ENCODE data around the gene SKI. TPM values are rescaled to one million over a fixed set of nuclear protein-coding genes. Genes with fewer than 3 reads are reported as not detected.

The SKI gene
- total RNA-seq, 1 experiment from 2014 or later = 28.3 TPM

DNA sequence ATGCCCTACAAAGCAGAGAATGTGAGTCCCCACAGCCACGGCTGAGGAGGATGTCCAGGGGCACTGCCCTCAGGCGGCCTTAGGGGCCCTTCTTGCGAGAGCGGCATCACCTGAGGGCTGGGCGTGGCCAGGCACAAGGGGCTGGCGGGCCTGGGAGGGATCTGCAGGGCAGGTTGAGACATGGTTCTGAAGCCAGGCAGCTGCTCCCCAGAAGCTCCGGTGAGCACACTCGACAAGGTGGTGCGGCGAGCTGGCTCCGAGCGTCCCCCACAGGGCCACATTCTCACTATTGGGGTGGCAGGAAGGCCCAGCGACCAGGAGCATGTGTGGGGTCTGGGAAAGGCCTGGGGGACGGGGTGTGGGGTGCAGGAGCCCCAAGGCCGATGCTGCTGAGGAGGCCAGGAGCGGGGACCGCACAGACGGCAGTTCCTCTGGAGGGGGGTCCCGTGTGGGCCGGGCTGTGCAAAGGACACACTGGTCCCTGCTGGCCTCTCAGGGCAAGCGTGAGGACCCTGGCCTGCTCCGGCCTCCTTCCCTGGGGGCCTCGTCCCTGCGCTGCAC is 116.1 kb downstream of the SKI start:
- Histone ChIP-seq H3K27ac (ENCODE audit: low read length) (no peak overlapping the region), H3F3A (ENCODE audit: low read length, unreplicated experiment) (no peaks in the 10 kb centered on the region), H3K27me3 (ENCODE audit: low read length) (no peaks in the 10 kb centered on the region), H4K20me1 (ENCODE audit: low read length) (no peaks in the 10 kb centered on the region), H3K36me3 (ENCODE audit: low read depth, low read length) (no peaks in the 10 kb centered on the region), H3K9me2 (replicated peaks; ENCODE audit: low read length) (no peaks in the 10 kb centered on the region), H3K9ac (ENCODE audit: low read length) (no peak overlapping the region), H3K4me1 (ENCODE audit: insufficient read depth, low read length) (no peaks in the 10 kb centered on the region), H3K4me3 (ENCODE audit: low read length) (no peak overlapping the region), H3K9me3 (ENCODE audit: low read length) (no peaks in the 10 kb centered on the region), H2AFZ (ENCODE audit: low read length) (no peak overlapping the region), H3K4me2 (ENCODE audit: low read length) (no peak overlapping the region), H3K79me2 (ENCODE audit: low read length) (no peaks in the 10 kb centered on the region)
- ChIA-PET POLR2A (ENCODE audit: unreplicated experiment) (no interaction called here), CTCF (no interaction called here)
- DNase-seq (no peak), ATAC-seq (no peak)
- no peak for TF ChIP-seq EZH2phosphoT487 (IDR thresholded peaks at IDR 0.05; ENCODE audit: borderline replicate concordance, low read length)
- TF ChIP-seq, protein P1, sequence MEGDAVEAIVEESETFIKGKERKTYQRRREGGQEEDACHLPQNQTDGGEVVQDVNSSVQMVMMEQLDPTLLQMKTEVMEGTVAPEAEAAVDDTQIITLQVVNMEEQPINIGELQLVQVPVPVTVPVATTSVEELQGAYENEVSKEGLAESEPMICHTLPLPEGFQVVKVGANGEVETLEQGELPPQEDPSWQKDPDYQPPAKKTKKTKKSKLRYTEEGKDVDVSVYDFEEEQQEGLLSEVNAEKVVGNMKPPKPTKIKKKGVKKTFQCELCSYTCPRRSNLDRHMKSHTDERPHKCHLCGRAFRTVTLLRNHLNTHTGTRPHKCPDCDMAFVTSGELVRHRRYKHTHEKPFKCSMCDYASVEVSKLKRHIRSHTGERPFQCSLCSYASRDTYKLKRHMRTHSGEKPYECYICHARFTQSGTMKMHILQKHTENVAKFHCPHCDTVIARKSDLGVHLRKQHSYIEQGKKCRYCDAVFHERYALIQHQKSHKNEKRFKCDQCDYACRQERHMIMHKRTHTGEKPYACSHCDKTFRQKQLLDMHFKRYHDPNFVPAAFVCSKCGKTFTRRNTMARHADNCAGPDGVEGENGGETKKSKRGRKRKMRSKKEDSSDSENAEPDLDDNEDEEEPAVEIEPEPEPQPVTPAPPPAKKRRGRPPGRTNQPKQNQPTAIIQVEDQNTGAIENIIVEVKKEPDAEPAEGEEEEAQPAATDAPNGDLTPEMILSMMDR (conservative IDR thresholded peaks at IDR 0.05; ENCODE audit: low read depth, low read length) = no peak
- TF ChIP-seq EZH2 (IDR thresholded peaks at IDR 0.05; ENCODE audit: low read length, unreplicated experiment) = no peak
- no TSS peak for BruUV-seq (replicated peaks)
- intact Hi-C loops (cut with micrococcal nuclease) = no loop called here

DNA sequence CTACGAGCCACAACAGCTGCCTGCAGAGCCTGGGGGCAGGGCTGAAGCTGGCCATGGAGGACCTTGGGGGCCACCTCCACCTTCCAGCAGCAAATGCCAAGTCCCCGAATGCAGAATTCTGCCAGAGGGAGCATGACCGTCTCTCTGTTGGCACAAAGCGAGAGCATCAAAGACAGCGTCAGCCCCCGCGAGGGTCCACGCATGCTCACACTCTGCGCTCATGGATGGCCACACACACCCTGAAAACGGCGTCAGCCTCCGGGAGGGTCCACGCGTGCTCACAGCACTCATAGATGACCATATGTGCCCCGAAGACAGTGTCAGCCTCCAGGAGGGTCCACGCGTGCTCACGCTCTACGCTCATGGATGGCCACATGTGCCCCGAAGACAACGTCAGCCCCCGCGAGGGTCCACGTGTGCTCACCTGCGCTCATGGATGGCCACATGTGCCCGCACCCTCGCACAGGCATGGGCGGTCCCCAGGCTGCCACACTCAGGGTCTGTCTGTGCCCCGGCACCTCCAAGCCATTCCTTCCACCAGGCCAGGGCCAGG is 116.7 kb downstream of the SKI start:
- no peaks in the 10 kb centered on the region for H3K9me3 ChIP-seq (ENCODE audit: low read length)
- no peak for DNase-seq
- ChIA-PET CTCF (no interaction called here), POLR2A (ENCODE audit: unreplicated experiment) (no interaction called here)
- H3K4me2 ChIP-seq (ENCODE audit: low read length) = no peak overlapping the region
- H3K9me2 ChIP-seq (replicated peaks; ENCODE audit: low read length) = no peaks in the 10 kb centered on the region
- no peaks in the 10 kb centered on the region for H4K20me1 ChIP-seq (ENCODE audit: low read length)
- BruUV-seq (replicated peaks) = no TSS peak
- no peaks in the 10 kb centered on the region for H3K27me3 ChIP-seq (ENCODE audit: low read length)
- no peaks in the 10 kb centered on the region for H3K4me1 ChIP-seq (ENCODE audit: insufficient read depth, low read length)
- no peak overlapping the region for H3K4me3 ChIP-seq (ENCODE audit: low read length)
- H3F3A ChIP-seq (ENCODE audit: low read length, unreplicated experiment) = no peaks in the 10 kb centered on the region
- H2AFZ ChIP-seq (ENCODE audit: low read length) = no peak overlapping the region
- no peak for ATAC-seq
- H3K79me2 ChIP-seq (ENCODE audit: low read length) = no peaks in the 10 kb centered on the region
- H3K9ac ChIP-seq (ENCODE audit: low read length) = no peak overlapping the region
- intact Hi-C loops (cut with micrococcal nuclease) = no loop called here
- TF ChIP-seq EZH2 (IDR thresholded peaks at IDR 0.05; ENCODE audit: low read length, unreplicated experiment) = no peak
- TF ChIP-seq EZH2phosphoT487 (IDR thresholded peaks at IDR 0.05; ENCODE audit: borderline replicate concordance, low read length) = no peak
- TF ChIP-seq, protein P1 (conservative IDR thresholded peaks at IDR 0.05; ENCODE audit: low read depth, low read length) = no peak
- H3K36me3 ChIP-seq (ENCODE audit: low read depth, low read length) = no peaks in the 10 kb centered on the region
- no peak overlapping the region for H3K27ac ChIP-seq (ENCODE audit: low read length)

DNA sequence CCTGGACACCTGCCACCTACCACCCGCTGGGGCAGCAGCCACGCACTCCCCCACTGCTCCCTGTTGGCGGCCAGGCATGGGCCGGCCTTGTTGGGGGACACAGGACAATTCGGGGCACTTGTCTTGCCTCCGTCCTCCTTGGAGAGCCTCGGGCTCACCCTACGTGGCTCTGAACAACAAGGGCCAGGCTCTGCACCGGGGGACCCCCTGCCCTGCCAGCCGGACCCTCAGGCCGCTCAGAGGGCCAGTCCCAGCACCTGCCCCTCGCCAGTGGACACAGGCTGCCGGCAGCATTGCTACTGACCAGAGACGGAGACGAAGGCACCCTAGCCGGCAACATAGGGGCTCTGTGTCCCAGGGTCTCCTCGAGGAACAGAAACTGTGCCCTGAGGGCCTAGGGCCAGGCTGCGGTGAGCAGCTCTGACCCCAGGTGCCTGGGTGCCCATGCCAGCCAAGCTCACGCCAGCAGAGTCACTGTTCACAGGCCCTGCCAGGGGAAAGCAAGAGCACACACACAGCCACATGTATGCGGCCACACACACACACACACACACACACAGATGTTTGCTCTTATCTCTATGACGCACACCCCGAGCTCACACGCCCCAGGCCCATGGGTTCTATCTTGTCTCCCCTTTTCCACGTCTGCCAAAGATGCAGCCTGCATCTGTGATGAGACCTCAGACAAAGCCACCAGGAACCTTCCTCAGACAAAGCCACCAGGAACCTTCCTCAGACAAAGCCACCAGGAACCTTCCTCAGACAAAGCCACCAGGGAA is 117.4 kb downstream of the SKI start:
- no TSS peak for BruUV-seq (replicated peaks)
- Histone ChIP-seq H3K9me3 (ENCODE audit: low read length) (no peaks in the 10 kb centered on the region), H3F3A (ENCODE audit: low read length, unreplicated experiment) (no peaks in the 10 kb centered on the region), H4K20me1 (ENCODE audit: low read length) (no peaks in the 10 kb centered on the region), H3K79me2 (ENCODE audit: low read length) (no peaks in the 10 kb centered on the region), H3K4me1 (ENCODE audit: insufficient read depth, low read length) (no peaks in the 10 kb centered on the region), H3K27me3 (ENCODE audit: low read length) (no peaks in the 10 kb centered on the region), H2AFZ (ENCODE audit: low read length) (no peak overlapping the region), H3K27ac (ENCODE audit: low read length) (no peak overlapping the region), H3K36me3 (ENCODE audit: low read depth, low read length) (no peaks in the 10 kb centered on the region), H3K4me2 (ENCODE audit: low read length) (no peak overlapping the region), H3K4me3 (ENCODE audit: low read length) (no peak overlapping the region), H3K9ac (ENCODE audit: low read length) (no peak overlapping the region), H3K9me2 (replicated peaks; ENCODE audit: low read length) (no peaks in the 10 kb centered on the region)
- ChIA-PET CTCF (no interaction called here), POLR2A (ENCODE audit: unreplicated experiment) (no interaction called here)
- TF ChIP-seq EZH2 (IDR thresholded peaks at IDR 0.05; ENCODE audit: low read length, unreplicated experiment) (no peak), EZH2phosphoT487 (IDR thresholded peaks at IDR 0.05; ENCODE audit: borderline replicate concordance, low read length) (no peak)
- TF ChIP-seq, protein P1 (conservative IDR thresholded peaks at IDR 0.05; ENCODE audit: low read depth, low read length) = no peak
- intact Hi-C loops (cut with micrococcal nuclease) = no loop called here
- no peak for DNase-seq
- no peak for ATAC-seq
